ENCODE results near the gene NFAM1. TPM values are rescaled to one million over a fixed set of nuclear protein-coding genes. Genes with fewer than 3 reads are reported as not detected.

The NFAM1 gene
- total RNA-seq, 1 donor from 2014 or later = not detected

DNA sequence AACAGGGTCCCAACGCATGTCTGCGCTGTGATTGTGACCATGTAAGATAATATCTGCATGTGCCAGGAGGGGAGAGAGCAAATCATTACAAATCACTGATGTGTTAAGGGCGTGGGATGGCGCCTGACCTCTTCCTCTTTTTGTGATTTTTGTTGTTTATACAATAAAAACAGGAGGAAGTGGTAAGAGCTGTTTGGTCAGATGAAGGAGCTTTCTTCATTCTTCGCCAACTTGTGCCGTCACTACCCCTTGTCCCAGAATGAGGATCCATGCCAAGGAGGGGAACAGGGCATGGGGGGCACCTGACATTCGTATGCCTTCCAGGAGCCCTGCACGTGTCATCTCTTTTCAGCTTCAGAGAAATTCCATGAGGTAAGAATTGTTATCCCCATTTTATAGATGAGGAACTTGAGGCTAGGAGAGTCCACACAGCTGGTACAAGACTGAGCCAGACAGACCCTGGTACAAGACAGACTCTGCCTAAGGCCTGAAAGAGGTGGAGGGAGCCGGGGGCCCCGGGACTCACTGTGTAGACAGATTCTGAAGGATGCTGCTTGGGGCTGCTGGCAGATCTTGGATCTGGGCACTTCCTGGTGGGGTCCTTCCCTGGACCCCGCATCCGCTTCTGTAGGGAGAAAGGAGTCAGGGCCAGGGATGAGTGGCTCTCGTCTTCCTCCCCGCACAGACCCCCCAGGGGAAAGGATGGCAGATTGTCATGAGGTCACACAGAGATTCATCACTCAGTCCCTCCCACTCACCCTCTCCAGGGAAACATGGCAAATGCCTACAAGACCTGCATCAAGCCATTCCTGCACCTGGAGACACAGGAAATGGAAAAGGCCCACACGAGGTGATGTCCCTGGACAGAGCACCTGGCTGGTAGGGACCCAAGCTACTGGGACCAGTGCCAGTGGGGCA is 34.6 kb downstream of the NFAM1 start:
- no peak for DNase-seq (ENCODE audit: low spot score)
- H3K9me3 Mint-ChIP-seq (ENCODE audit: low read depth) = no peaks in the 10 kb centered on the region
- H3K27me3 Mint-ChIP-seq (ENCODE audit: low read depth) = peaks cover 9% of the 10 kb centered on the region
- no peaks in the 10 kb centered on the region for H3K36me3 Mint-ChIP-seq (ENCODE audit: low read depth)
- no peak for TF ChIP-seq CTCF (IDR thresholded peaks at IDR 0.05)
- no peak overlapping the region for H3K4me3 Mint-ChIP-seq (ENCODE audit: unreplicated experiment)
- H3K4me1 Mint-ChIP-seq (ENCODE audit: low read depth) = no peaks in the 10 kb centered on the region
- H3K27ac Mint-ChIP-seq (ENCODE audit: unreplicated experiment) = no peak overlapping the region

GRCh38 chr22:42396621-42397331 is 35.4 kb downstream of the NFAM1 start:
- no peak for DNase-seq (ENCODE audit: low spot score)
- peaks cover 16% of the 10 kb centered on the region for H3K27me3 Mint-ChIP-seq (ENCODE audit: low read depth)
- no peaks in the 10 kb centered on the region for H3K36me3 Mint-ChIP-seq (ENCODE audit: low read depth)
- H3K4me1 Mint-ChIP-seq (ENCODE audit: low read depth) = no peaks in the 10 kb centered on the region
- TF ChIP-seq CTCF (IDR thresholded peaks at IDR 0.05) = no peak
- H3K27ac Mint-ChIP-seq (ENCODE audit: unreplicated experiment) = no peak overlapping the region
- H3K4me3 Mint-ChIP-seq (ENCODE audit: unreplicated experiment) = no peak overlapping the region
- H3K9me3 Mint-ChIP-seq (ENCODE audit: low read depth) = no peaks in the 10 kb centered on the region

GRCh38 chr22:42389143-42389542 is 43.1 kb downstream of the NFAM1 start:
- no peak for DNase-seq (ENCODE audit: low spot score)
- peaks cover 12% of the 10 kb centered on the region for H3K27me3 Mint-ChIP-seq (ENCODE audit: low read depth)
- H3K4me3 Mint-ChIP-seq (ENCODE audit: unreplicated experiment) = no peak overlapping the region
- no peaks in the 10 kb centered on the region for H3K9me3 Mint-ChIP-seq (ENCODE audit: low read depth)
- H3K4me1 Mint-ChIP-seq (ENCODE audit: low read depth) = no peaks in the 10 kb centered on the region
- H3K36me3 Mint-ChIP-seq (ENCODE audit: low read depth) = no peaks in the 10 kb centered on the region
- TF ChIP-seq CTCF (IDR thresholded peaks at IDR 0.05) = no peak
- H3K27ac Mint-ChIP-seq (ENCODE audit: unreplicated experiment) = no peak overlapping the region

GRCh38 chr22:42388130-42388797 is 43.9 kb downstream of the NFAM1 start:
- H3K4me1 Mint-ChIP-seq (ENCODE audit: low read depth) = no peaks in the 10 kb centered on the region
- H3K27ac Mint-ChIP-seq (ENCODE audit: unreplicated experiment) = no peak overlapping the region
- no peak overlapping the region for H3K4me3 Mint-ChIP-seq (ENCODE audit: unreplicated experiment)
- H3K36me3 Mint-ChIP-seq (ENCODE audit: low read depth) = no peaks in the 10 kb centered on the region
- no peak for DNase-seq (ENCODE audit: low spot score)
- TF ChIP-seq CTCF (IDR thresholded peaks at IDR 0.05) = no peak
- peaks cover 12% of the 10 kb centered on the region for H3K27me3 Mint-ChIP-seq (ENCODE audit: low read depth)
- no peaks in the 10 kb centered on the region for H3K9me3 Mint-ChIP-seq (ENCODE audit: low read depth)

DNA sequence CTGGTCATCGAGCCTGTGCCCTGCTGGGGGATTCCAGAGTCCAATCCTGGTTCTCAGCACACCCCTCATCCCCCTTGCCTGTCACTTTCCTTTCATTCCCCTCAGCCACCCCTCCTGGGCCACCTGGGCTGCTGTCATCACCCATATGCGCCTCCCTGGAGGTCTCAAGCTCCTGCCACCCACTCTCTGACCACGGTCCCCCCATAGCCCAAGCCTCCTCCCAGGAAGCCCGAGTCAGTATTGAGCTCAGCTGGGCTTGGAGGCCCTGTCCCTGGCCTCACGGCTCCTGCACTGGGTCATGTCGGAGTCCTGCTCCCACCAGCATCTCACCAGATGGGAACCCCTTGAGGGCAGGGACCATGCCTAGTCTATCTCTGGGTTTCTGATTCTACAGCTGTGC is 44.6 kb downstream of the NFAM1 start:
- no peak for TF ChIP-seq CTCF (IDR thresholded peaks at IDR 0.05)
- Mint-ChIP-seq H3K4me1 (ENCODE audit: low read depth) (no peaks in the 10 kb centered on the region), H3K4me3 (ENCODE audit: unreplicated experiment) (no peak overlapping the region), H3K36me3 (ENCODE audit: low read depth) (no peaks in the 10 kb centered on the region), H3K9me3 (ENCODE audit: low read depth) (no peaks in the 10 kb centered on the region), H3K27ac (ENCODE audit: unreplicated experiment) (no peak overlapping the region), H3K27me3 (ENCODE audit: low read depth) (peaks cover 12% of the 10 kb centered on the region)
- DNase-seq (ENCODE audit: low spot score) = no peak
